GM12865 (cell line): ENCODE data around the gene FBLN5.

Source experiments
- DNase-seq: peaks from one replicate; pipeline ENCODE4 v3.0.0; 2010; ENCODE audit warnings: low read depth
- H3K4me3 ChIP-seq: 2 replicates; pipeline ENCODE4 v1.5.1; 2011; ENCODE audit warnings: mild to moderate bottlenecking, low read depth, low read length, control low read depth
- CTCF ChIP-seq: IDR thresholded peaks from 2 replicates; pipeline ENCODE4 v1.5.1; 2011; ENCODE audit warnings: low read length, control low read depth, low read depth, inconsistent platforms; ENCODE audit not compliant: insufficient read depth; ENCODE audit errors: missing control alignments

FBLN5 gene

GRCh38 chr14:91947475-91948184 lies at the start of gene FBLN5:
Gene FBLN5 (minus strand): TSS chr14:91947694. CDS start chr14:91947229, 465 bp downstream.
- no peak for TF ChIP-seq CTCF
- H3K4me3 ChIP-seq, result no peak within 1 kb of the TSS
- DNase-seq, result no peak

GRCh38 chr14:91996948-91997371 lies 49.5 kb upstream of the FBLN5 start:
- peak; percentile 45 for DNase-seq
- no peak overlapping the region for H3K4me3 ChIP-seq
- TF ChIP-seq CTCF, result peak; percentile 43

- TF ChIP-seq CTCF, result no peak
- no peak for DNase-seq
- H3K4me3 ChIP-seq, result no peak overlapping the region
These were observed 39.7 kb upstream of the FBLN5 start for GRCh38 chr14:91987192-91987591.

GRCh38 chr14:91985521-91986255 lies 38.2 kb upstream of the FBLN5 start:
- no peak for TF ChIP-seq CTCF
- no peak for DNase-seq

GRCh38 chr14:91985008-91985407 lies 37.5 kb upstream of the FBLN5 start:
- H3K4me3 ChIP-seq, result no peak overlapping the region
- no peak for DNase-seq
- TF ChIP-seq CTCF, result no peak

More at GRCh38 chr14:91985521-91986255, 38.2 kb upstream of the FBLN5 start:
- no peak overlapping the region for H3K4me3 ChIP-seq

GRCh38 chr14:91983588-91983987 lies 36.1 kb upstream of the FBLN5 start:
- no peak for TF ChIP-seq CTCF
- no peak overlapping the region for H3K4me3 ChIP-seq
- no peak for DNase-seq

- TF ChIP-seq CTCF, result no peak
- H3K4me3 ChIP-seq, result no peak overlapping the region
- DNase-seq, result peak; percentile 52
These were observed 32.7 kb upstream of the FBLN5 start for GRCh38 chr14:91980157-91980556.
